ENCODE results near the gene CENPP. TPM values are rescaled to one million over a fixed set of nuclear protein-coding genes. Genes with fewer than 3 reads are reported as not detected.

CENPP gene
- total RNA-seq, 1 experiment from 2014 or later = 8.3 TPM

GRCh38 chr9:92432972-92433548, 107.3 kb downstream of the CENPP start:
- Histone ChIP-seq H2AFZ (ENCODE audit: low read length) (no peak overlapping the region), H3K4me1 (ENCODE audit: insufficient read depth, low read length) (no peaks in the 10 kb centered on the region), H3K27me3 (ENCODE audit: low read length) (no peaks in the 10 kb centered on the region), H3K79me2 (ENCODE audit: low read length) (no peaks in the 10 kb centered on the region), H3F3A (ENCODE audit: low read length, unreplicated experiment) (no peaks in the 10 kb centered on the region), H3K27ac (ENCODE audit: low read length) (no peak overlapping the region), H3K36me3 (ENCODE audit: low read depth, low read length) (no peaks in the 10 kb centered on the region), H3K9me3 (ENCODE audit: low read length) (no peaks in the 10 kb centered on the region), H3K9me2 (replicated peaks; ENCODE audit: low read length) (no peaks in the 10 kb centered on the region), H3K4me2 (ENCODE audit: low read length) (no peak overlapping the region), H4K20me1 (ENCODE audit: low read length) (no peaks in the 10 kb centered on the region), H3K9ac (ENCODE audit: low read length) (no peak overlapping the region), H3K4me3 (ENCODE audit: low read length) (no peak overlapping the region)
- DNase-seq (no peak), ATAC-seq (no peak)
- TF ChIP-seq CTCF (conservative IDR thresholded peaks at IDR 0.05; ENCODE audit: low read depth, low read length) (no peak), EZH2phosphoT487 (IDR thresholded peaks at IDR 0.05; ENCODE audit: borderline replicate concordance, low read length) (no peak)
- CTCF ChIA-PET = no interaction called here
- no TSS peak for BruUV-seq (replicated peaks)
- POLR2A ChIA-PET (ENCODE audit: unreplicated experiment) = no interaction called here
- intact Hi-C loops (cut with micrococcal nuclease) = no loop called here

GRCh38 chr9:92435263-92435662, 109.5 kb downstream of the CENPP start:
- BruUV-seq (replicated peaks) = no TSS peak
- peaks cover 8% of the 10 kb centered on the region for H3K4me1 ChIP-seq (ENCODE audit: insufficient read depth, low read length)
- H3K27me3 ChIP-seq (ENCODE audit: low read length) = no peaks in the 10 kb centered on the region
- no peaks in the 10 kb centered on the region for H4K20me1 ChIP-seq (ENCODE audit: low read length)
- no peak for ATAC-seq
- H3F3A ChIP-seq (ENCODE audit: low read length, unreplicated experiment) = no peaks in the 10 kb centered on the region
- H3K27ac ChIP-seq (ENCODE audit: low read length) = no peak overlapping the region
- TF ChIP-seq EZH2phosphoT487 (IDR thresholded peaks at IDR 0.05; ENCODE audit: borderline replicate concordance, low read length) = no peak
- no peak for TF ChIP-seq CTCF (conservative IDR thresholded peaks at IDR 0.05; ENCODE audit: low read depth, low read length)
- TF ChIP-seq EZH2 (IDR thresholded peaks at IDR 0.05; ENCODE audit: low read length, unreplicated experiment) = no peak
- H3K9ac ChIP-seq (ENCODE audit: low read length) = no peak overlapping the region
- ChIA-PET CTCF (no interaction called here), POLR2A (ENCODE audit: unreplicated experiment) (no interaction called here)
- H3K79me2 ChIP-seq (ENCODE audit: low read length) = no peaks in the 10 kb centered on the region
- intact Hi-C loops (cut with micrococcal nuclease) = loop anchor here (5.0 kb wide), 1 partner anchor 108 kb away; the partner anchor contains the start of genes CENPP and NOL8
- DNase-seq = no peak
- no peak overlapping the region for H3K4me2 ChIP-seq (ENCODE audit: low read length)
- H2AFZ ChIP-seq (ENCODE audit: low read length) = no peak overlapping the region
- no peaks in the 10 kb centered on the region for H3K36me3 ChIP-seq (ENCODE audit: low read depth, low read length)
- H3K9me2 ChIP-seq (replicated peaks; ENCODE audit: low read length) = no peaks in the 10 kb centered on the region
- no peaks in the 10 kb centered on the region for H3K9me3 ChIP-seq (ENCODE audit: low read length)
- H3K4me3 ChIP-seq (ENCODE audit: low read length) = no peak overlapping the region

GRCh38 chr9:92438900-92439526, 113.3 kb downstream of the CENPP start:
- Histone ChIP-seq H3K9me2 (replicated peaks; ENCODE audit: low read length) (no peaks in the 10 kb centered on the region), H3K9me3 (ENCODE audit: low read length) (no peaks in the 10 kb centered on the region), H4K20me1 (ENCODE audit: low read length) (no peaks in the 10 kb centered on the region), H3K4me3 (ENCODE audit: low read length) (no peak overlapping the region), H3F3A (ENCODE audit: low read length, unreplicated experiment) (no peaks in the 10 kb centered on the region), H3K9ac (ENCODE audit: low read length) (no peak overlapping the region), H3K79me2 (ENCODE audit: low read length) (no peaks in the 10 kb centered on the region), H3K27ac (ENCODE audit: low read length) (no peak overlapping the region), H2AFZ (ENCODE audit: low read length) (no peak overlapping the region), H3K4me1 (ENCODE audit: insufficient read depth, low read length) (peaks cover 8% of the 10 kb centered on the region), H3K36me3 (ENCODE audit: low read depth, low read length) (no peaks in the 10 kb centered on the region), H3K4me2 (ENCODE audit: low read length) (no peak overlapping the region), H3K27me3 (ENCODE audit: low read length) (no peaks in the 10 kb centered on the region)
- TF ChIP-seq EZH2phosphoT487 (IDR thresholded peaks at IDR 0.05; ENCODE audit: borderline replicate concordance, low read length) = no peak
- 0 out of 2 replicates have a peak, but pooled peaks have one; percentile 16 for TF ChIP-seq CTCF (conservative IDR thresholded peaks at IDR 0.05; ENCODE audit: low read depth, low read length)
- ATAC-seq (no peak), DNase-seq (peak; percentile 24)
- ChIA-PET POLR2A (ENCODE audit: unreplicated experiment) (interaction anchor here (0.7 kb wide), 1 partner anchor 16 kb away, joined by 3 read pairs; no protein-coding TSS in a partner anchor), CTCF (interaction anchor here (1.1 to 1.3 kb wide), 2 partner anchors 96 to 111 kb away, joined by 6 to 10 read pairs; no protein-coding TSS in a partner anchor)
- BruUV-seq (replicated peaks) = no TSS peak
- intact Hi-C loops (cut with micrococcal nuclease) = loop anchor here (2.0 to 5.0 kb wide), 2 partner anchors 112 to 196 kb away; partner anchors contain the start of genes CENPP and NOL8

Data from PC-3 (cell line).